Measurements from ENCODE around the gene CNTNAP4. TPM values are rescaled to one million over a fixed set of nuclear protein-coding genes. Genes with fewer than 3 reads are reported as not detected.

Gene CNTNAP4
- total and polyA plus RNA-seq, 10 of the 15 experiments (the other 5 are each of a cell fraction or from before 2014, with no cell fraction given) = 0.45 to 1.9 (median 0.90) TPM

GRCh38 chr16:76539609-76540008 is 262.4 kb downstream of the CNTNAP4 start (continued):
- TF ChIP-seq BCLAF1 (IDR thresholded peaks at IDR 0.05) = no peak
- no peak for TF ChIP-seq JUND (IDR thresholded peaks at IDR 0.05; ENCODE audit: low read depth, low read length)

- no peaks in the 10 kb centered on the region for H4K20me1 ChIP-seq (ENCODE audit: control insufficient read depth, insufficient read depth)
- in situ Hi-C loops (cut with MboI) = no loop called here
- H3K27me3 ChIP-seq (replicated peaks in 1 of 2; ENCODE audit: control insufficient read depth in 2 of 2, insufficient read depth in 2 of 2, low read length in 1 of 2) = no peaks in the 10 kb centered on the region
- H3K36me3 ChIP-seq (ENCODE audit: control insufficient read depth in 2 of 2, insufficient read depth in 2 of 2, low read length in 1 of 2) = no peaks in the 10 kb centered on the region
- intact Hi-C loops (cut with micrococcal nuclease; ENCODE audit: unreplicated experiment) = no loop called here
- no peak overlapping the region for H3K4me2 ChIP-seq (ENCODE audit: control insufficient read depth, insufficient read depth)
- TF ChIP-seq ZNF274 (IDR thresholded peaks at IDR 0.05; ENCODE audit: insufficient read depth, insufficient read length) = no peak
- no peak for TF ChIP-seq TCF12 (IDR thresholded peaks at IDR 0.05; ENCODE audit: low read depth, low read length)
- TF ChIP-seq RUNX3 (IDR thresholded peaks at IDR 0.05; ENCODE audit: low read length) = no peak
- TF ChIP-seq ZNF24 (IDR thresholded peaks at IDR 0.05) = no peak
- TF ChIP-seq TCF3 (IDR thresholded peaks at IDR 0.05; ENCODE audit: borderline replicate concordance, insufficient read depth, low read depth, low read length) = no peak
- no peaks in the 10 kb centered on the region for H3K9me3 ChIP-seq (replicated peaks; ENCODE audit: control insufficient read depth, insufficient read depth, low read length)
- DNase-seq (ENCODE audit: low read depth, low spot score) = no peak
- ATAC-seq = no peak
- no peaks in the 10 kb centered on the region for H3K4me1 ChIP-seq (ENCODE audit: control insufficient read depth, insufficient read depth, low read length)
- no peak overlapping the region for H3K27ac ChIP-seq (ENCODE audit: control insufficient read depth, insufficient read depth)
- no peak overlapping the region for H2AFZ ChIP-seq (ENCODE audit: control insufficient read depth, low read depth, low read length)
- 5% methylated on average over 1 of the region's 1 CpG for WGBS (ENCODE audit: insufficient coverage, insufficient replicate concordance, low lambda C conversion rate, missing lambda C conversion rate)
- RAD21 ChIA-PET (ENCODE audit: unreplicated experiment) = no interaction called here
- H3K9ac ChIP-seq (ENCODE audit: control insufficient read depth, insufficient read depth, low read length) = no peak overlapping the region
- CTCF ChIA-PET = no interaction called here
- BruUV-seq (replicated peaks) = no TSS peak
- FAIRE-seq = no peak
- H3K4me3 ChIP-seq = no peak overlapping the region
- SMC1A ChIA-PET (ENCODE audit: uncharacterized antibody, unreplicated experiment) = no interaction called here
- H3K79me2 ChIP-seq (ENCODE audit: control insufficient read depth, insufficient read depth, low read length) = no peaks in the 10 kb centered on the region
- POLR2A ChIA-PET = no interaction called here
Observed at GRCh38 chr16:76541070-76541469, 263.9 kb downstream of the CNTNAP4 start.

Measured in GM12878 (cell line).